B cell (primary cell): ENCODE results near the gene MYOCOS. TPM values are rescaled to one million over a fixed set of nuclear protein-coding genes. Genes with fewer than 3 reads are reported as not detected.

ENCODE experiments used
- ATAC-seq: fragments of 200-7000 bp; cut with Tn5 transposase; one replicate; pipeline ENCODE4 v1.10.0; 2021; ENCODE audit warnings: low read depth, mild to moderate bottlenecking, moderate number of reproducible peaks, moderate library complexity
- CTCF ChIA-PET: fragments of 350-600 bp; sonication (Branson Sonifier 250); formaldehyde crosslinking; loops from one replicate; lab custom pipeline; 2021; ENCODE audit warnings: antibody characterized with exemption, inconsistent platforms; lab: Charles Lee
- POLR2A ChIA-PET: fragments of 350-600 bp; sonication (Branson Sonifier 250); formaldehyde crosslinking; loops from one replicate; lab custom pipeline; 2021; ENCODE audit warnings: antibody characterized with exemption; lab: Charles Lee
- DNase-seq: peaks from one replicate; pipeline ENCODE4 v3.0.0; 2013
- H2AFZ ChIP-seq: 2 replicates; pipeline ENCODE4 v1.6.1; 2012; ENCODE audit warnings: mild to moderate bottlenecking, low read depth, low read length; ENCODE audit not compliant: insufficient read depth, poor library complexity, severe bottlenecking
- H3K27ac ChIP-seq, 2 donors: 1 replicate in 1 of 2; 2 replicates in 1 of 2; pipeline ENCODE4 v1.5.1; 2012 to 2013; ENCODE audit warnings: low read length in 2 of 2, mild to moderate bottlenecking in 2 of 2, moderate library complexity in 1 of 2
- H3K27me3 ChIP-seq, 4 experiments: fragments of 200-600 bp in 1 of 4; sonication (generic) in 1 of 4; replicated peaks in 1 of 4; 1 replicate in 2 of 4; 2 replicates in 2 of 4; pipeline versions ENCODE4 v1.6.1 to v1.7.0; 2013 to 2016; ENCODE audit warnings: low read length in 3 of 4, mild to moderate bottlenecking in 2 of 4, mixed read lengths in 1 of 4, moderate library complexity in 1 of 4; ENCODE audit not compliant: insufficient read depth in 4 of 4, control insufficient read depth in 3 of 4; ENCODE audit errors: control extremely low read depth in 1 of 4
- H3K36me3 ChIP-seq, 2 experiments: replicated peaks in 1 of 2; 1 replicate in 1 of 2; 2 replicates in 1 of 2; pipeline versions ENCODE4 v1.6.1 to v1.7.1; 2013; ENCODE audit warnings: low read length in 1 of 2; ENCODE audit not compliant: insufficient read depth in 2 of 2, control insufficient read depth in 1 of 2; ENCODE audit errors: control extremely low read depth in 1 of 2, extremely low read depth in 1 of 2
- H3K4me1 ChIP-seq, 2 donors: fragments of 200-600 bp in 1 of 2; sonication (generic) in 1 of 2; 1 replicate in 1 of 2; 2 replicates in 1 of 2; pipeline versions ENCODE4 v1.5.1 to v1.6.1; 2013 to 2017; ENCODE audit warnings: low read length in 2 of 2; ENCODE audit not compliant: control insufficient read depth in 2 of 2, insufficient read depth in 2 of 2
- H3K4me2 ChIP-seq: replicated peaks from 2 replicates; pipeline ENCODE3; 2012; ENCODE audit warnings: mild to moderate bottlenecking, low read depth, low read length; ENCODE audit not compliant: poor library complexity, severe bottlenecking
- H3K4me3 ChIP-seq, 5 experiments: fragments of 200-600 bp in 1 of 5; sonication (generic) in 1 of 5; 1 replicate in 3 of 5; 2 replicates in 2 of 5; pipeline versions ENCODE4 v1.5.1 to v1.7.0; 2011 to 2016; ENCODE audit warnings: low read length in 4 of 5, mild to moderate bottlenecking in 4 of 5, low read depth in 2 of 5, control low read depth in 1 of 5, moderate library complexity in 1 of 5; ENCODE audit not compliant: insufficient read depth in 1 of 5; ENCODE audit errors: control extremely low read depth in 1 of 5, extremely low read depth in 1 of 5
- H3K79me2 ChIP-seq: fragments of 200-600 bp; sonication (generic); one replicate; pipeline ENCODE4 v1.6.0; 2016; ENCODE audit warnings: low read length; ENCODE audit not compliant: control insufficient read depth, insufficient read depth
- H3K9ac ChIP-seq: fragments of 200-600 bp; sonication (generic); 2 replicates; pipeline ENCODE4 v1.6.1; 2017; ENCODE audit warnings: mild to moderate bottlenecking, low read length, moderate library complexity
- H3K9me3 ChIP-seq, 3 donors: one replicate each; pipeline versions ENCODE4 v1.6.1 to v1.7.1; 2013; ENCODE audit warnings: low read length in 2 of 3; ENCODE audit not compliant: control insufficient read depth in 2 of 3, insufficient read depth in 1 of 3; ENCODE audit errors: control extremely low read depth in 1 of 3
- H4K20me1 ChIP-seq: 2 replicates; pipeline ENCODE4 v1.6.0; 2012; ENCODE audit warnings: mild to moderate bottlenecking, low read length; ENCODE audit not compliant: insufficient read depth, control insufficient read depth, poor library complexity, severe bottlenecking
- H3K27ac Mint-ChIP-seq: one replicate; pipeline ENCODE4 v1.8.0; 2021; ENCODE audit warnings: mixed read lengths
- H3K27me3 Mint-ChIP-seq: one replicate; pipeline ENCODE4 v1.8.0; 2021; ENCODE audit warnings: mixed read lengths
- H3K4me1 Mint-ChIP-seq: one replicate; pipeline ENCODE4 v1.8.0; 2021; ENCODE audit warnings: mixed read lengths
- H3K4me3 Mint-ChIP-seq: one replicate; pipeline ENCODE4 v1.8.0; 2021; ENCODE audit warnings: mixed read lengths
- H3K9me3 Mint-ChIP-seq: one replicate; pipeline ENCODE4 v1.8.0; 2022; ENCODE audit warnings: mixed read lengths; ENCODE audit not compliant: insufficient read depth
- CTCF ChIP-seq: fragments of 200-600 bp; IDR thresholded peaks from one replicate; pipeline ENCODE4 v1.8.0; 2022; ENCODE audit warnings: antibody characterized with exemption, mild to moderate bottlenecking
- EZH2 ChIP-seq: IDR thresholded peaks from 2 replicates; pipeline ENCODE4 v1.6.1; 2012; ENCODE audit warnings: borderline replicate concordance, low read depth, mild to moderate bottlenecking, moderate library complexity, low read length; ENCODE audit not compliant: insufficient read depth, poor library complexity, severe bottlenecking
- WGBS: methylation state at CpG from one replicate; pipeline ENCODE4 v1.1.5; 2013; ENCODE audit warnings: missing lambda C conversion rate; ENCODE audit not compliant: insufficient coverage; 5-methylcytosine and 5-hydroxymethylcytosine counted together
- intact Hi-C: fragments of 100-400 bp; cut with micrococcal nuclease; formaldehyde crosslinking; loops from one replicate; pipeline ENCODE4 v1.10.0; 2022
- polyA plus RNA-seq: library from polyadenylated mRNA; depleted of rRNA; stranded (reverse); fragments of >200 nt; gene quantifications from 2 replicates; pipeline ENCODE4 v1.2.3, GENCODE V29; 2012
- total RNA-seq, 2 donors: library from RNA; stranded (reverse); fragments of 120-200 nt in 1 of 2; gene quantifications; 1 replicate in 1 of 2; 2 replicates in 1 of 2; pipeline versions ENCODE4 v1.2.3 to v1.2.4, GENCODE V29; 2013 to 2022

MYOCOS gene
- total and polyA plus RNA-seq, 2 donors (not counting 1 experiment from before 2014, with no cell fraction given) = 0.39 TPM; not detected in 1

- DNase-seq = no peak
- 100% methylated on average over 1 of the region's 2 CpGs for WGBS
- Histone ChIP-seq H3K9me3 (peaks cover 0 to 3% (median 0%) of the 10 kb centered on the region in 3 donors), H4K20me1 (no peaks in the 10 kb centered on the region), H3K79me2 (no peaks in the 10 kb centered on the region), H3K4me2 (no peak overlapping the region), H3K36me3 (no peaks in the 10 kb centered on the region), H3K4me1 (no peaks in the 10 kb centered on the region), H3K4me3 (no peak overlapping the region), H2AFZ (no peak overlapping the region), H3K9ac (no peak overlapping the region), H3K27ac (no peak overlapping the region), H3K27me3 (no peaks in the 10 kb centered on the region)
- TF ChIP-seq EZH2 (no peak), CTCF (no peak)
- CTCF ChIA-PET = no interaction called here
- POLR2A ChIA-PET = no interaction called here
- Mint-ChIP-seq H3K4me1 (no peaks in the 10 kb centered on the region), H3K9me3 (no peaks in the 10 kb centered on the region), H3K27ac (no peak overlapping the region), H3K4me3 (no peak overlapping the region), H3K27me3 (no peaks in the 10 kb centered on the region)
- no peak for ATAC-seq
- intact Hi-C loops = no loop called here
These were observed 5.5 kb upstream of the MYOCOS start for GRCh38 chr1:171616586-171616985.

- Histone ChIP-seq H3K36me3 (no peaks in the 10 kb centered on the region), H2AFZ (no peak overlapping the region), H3K4me2 (no peak overlapping the region), H3K9ac (no peak overlapping the region), H4K20me1 (no peaks in the 10 kb centered on the region), H3K9me3 (no peaks in the 10 kb centered on the region), H3K27ac (no peak overlapping the region), H3K4me1 (no peaks in the 10 kb centered on the region), H3K4me3 (no peak overlapping the region), H3K79me2 (no peaks in the 10 kb centered on the region), H3K27me3 (peaks cover 0 to 2% (median under 1%) of the 10 kb centered on the region in 4 experiments)
- ATAC-seq (no peak), DNase-seq (no peak)
- peaks cover 18% of the 10 kb centered on the region for H3K27me3 Mint-ChIP-seq
- 80% methylated on average over 7 of the region's 9 CpGs for WGBS
- no peak overlapping the region for H3K4me3 Mint-ChIP-seq
- ChIA-PET POLR2A (no interaction called here), CTCF (no interaction called here)
- TF ChIP-seq EZH2 (no peak), CTCF (no peak)
- H3K4me1 Mint-ChIP-seq = no peaks in the 10 kb centered on the region
- H3K27ac Mint-ChIP-seq = no peak overlapping the region
- intact Hi-C loops = no loop called here
- H3K9me3 Mint-ChIP-seq = no peaks in the 10 kb centered on the region
These were observed 1.7 kb downstream of the MYOCOS start for GRCh38 chr1:171623651-171624331.
